HG03103 (cell line): Measurements from ENCODE around the gene PLEKHH2.

Experiments used
- ATAC-seq: cut with Tn5 transposase; IDR thresholded peaks from one replicate; pipeline ENCODE4 v1.9.1; 2021; ENCODE audit warnings: low read depth; ENCODE audit not compliant: unreplicated experiment

Gene PLEKHH2

GRCh38 chr2:43752302-43752701, 115.2 kb downstream of the PLEKHH2 start:
- ATAC-seq, result no peak

GRCh38 chr2:43754180-43754579, 117.1 kb downstream of the PLEKHH2 start:
- no peak for ATAC-seq

GRCh38 chr2:43758739-43759138, 121.7 kb downstream of the PLEKHH2 start:
- no peak for ATAC-seq

GRCh38 chr2:43759195-43759594, 122.1 kb downstream of the PLEKHH2 start:
- no peak for ATAC-seq

GRCh38 chr2:43762286-43762685, 125.2 kb downstream of the PLEKHH2 start:
- no peak for ATAC-seq

- no peak for ATAC-seq
These were observed 126.0 kb downstream of the PLEKHH2 start for GRCh38 chr2:43763091-43763490.

- no peak for ATAC-seq
These were observed 127.1 kb downstream of the PLEKHH2 start for GRCh38 chr2:43764086-43764705.

GRCh38 chr2:43766006-43766405, 128.9 kb downstream of the PLEKHH2 start:
- ATAC-seq, result no peak

- ATAC-seq, result peak; percentile 97
These were observed 137.0 kb downstream of the PLEKHH2 start, which contains the start of gene DYNC2LI1 for GRCh38 chr2:43773876-43774613. DYNC2LI1 (plus strand) TSS chr2:43774039; CDS start chr2:43774139, 100 bp downstream.

- no peak for ATAC-seq
These were observed 137.6 kb downstream of the PLEKHH2 start for GRCh38 chr2:43774617-43775016.

GRCh38 chr2:43776324-43776723, 139.3 kb downstream of the PLEKHH2 start:
- ATAC-seq, result no peak

- no peak for ATAC-seq
These were observed 140.4 kb downstream of the PLEKHH2 start for GRCh38 chr2:43777306-43777926.

- no peak for ATAC-seq
These were observed 141.2 kb downstream of the PLEKHH2 start for GRCh38 chr2:43778233-43778632.

- no peak for ATAC-seq
These were observed 150.8 kb downstream of the PLEKHH2 start for GRCh38 chr2:43787895-43788294.

GRCh38 chr2:43788646-43789045, 151.6 kb downstream of the PLEKHH2 start:
- ATAC-seq, result no peak

- ATAC-seq, result no peak
These were observed 153.1 kb downstream of the PLEKHH2 start for GRCh38 chr2:43790147-43790546.

- no peak for ATAC-seq
These were observed 154.1 kb downstream of the PLEKHH2 start for GRCh38 chr2:43791035-43791765.

GRCh38 chr2:43792653-43793052, 155.6 kb downstream of the PLEKHH2 start:
- no peak for ATAC-seq

- no peak for ATAC-seq
These were observed 157.9 kb downstream of the PLEKHH2 start for GRCh38 chr2:43794956-43795355.

- no peak for ATAC-seq
These were observed 159.1 kb downstream of the PLEKHH2 start for GRCh38 chr2:43796206-43796605.

- no peak for ATAC-seq
These were observed 161.2 kb downstream of the PLEKHH2 start for GRCh38 chr2:43798300-43798699.
